Measurements from ENCODE around the gene SRL. TPM values are rescaled to one million over a fixed set of nuclear protein-coding genes. Genes with fewer than 3 reads are reported as not detected.
A peak's percentile ranks its signal among the peaks of the same experiment; 100 is the strongest.

Gene SRL
- polyA plus RNA-seq, 10 donors: 325 to 712 (median 510) TPM

GRCh38 chr16:4203748-4204147 lies 38.1 kb downstream of the SRL start:
- DNase-seq: no peak

- no peak for DNase-seq
Observed at GRCh38 chr16:4202615-4203345, 39.1 kb downstream of the SRL start.

DNA sequence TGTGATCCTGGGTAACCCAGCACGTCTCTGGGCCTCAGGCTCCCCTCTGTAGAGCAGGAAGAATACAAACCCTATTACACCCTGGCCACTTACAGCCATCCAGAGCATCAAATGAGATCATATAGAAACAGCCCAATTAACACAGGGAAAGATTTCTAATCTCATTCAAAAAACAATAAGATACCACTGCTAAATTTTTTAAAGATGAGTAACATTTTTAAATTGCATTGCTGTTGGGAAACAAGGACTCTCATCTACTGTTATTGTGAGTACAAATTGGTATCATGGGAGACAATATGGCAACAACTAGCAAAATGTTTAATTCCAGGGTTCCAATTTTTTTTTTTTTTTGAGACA lies 41.1 kb downstream of the SRL start:
- DNase-seq: no peak

DNA sequence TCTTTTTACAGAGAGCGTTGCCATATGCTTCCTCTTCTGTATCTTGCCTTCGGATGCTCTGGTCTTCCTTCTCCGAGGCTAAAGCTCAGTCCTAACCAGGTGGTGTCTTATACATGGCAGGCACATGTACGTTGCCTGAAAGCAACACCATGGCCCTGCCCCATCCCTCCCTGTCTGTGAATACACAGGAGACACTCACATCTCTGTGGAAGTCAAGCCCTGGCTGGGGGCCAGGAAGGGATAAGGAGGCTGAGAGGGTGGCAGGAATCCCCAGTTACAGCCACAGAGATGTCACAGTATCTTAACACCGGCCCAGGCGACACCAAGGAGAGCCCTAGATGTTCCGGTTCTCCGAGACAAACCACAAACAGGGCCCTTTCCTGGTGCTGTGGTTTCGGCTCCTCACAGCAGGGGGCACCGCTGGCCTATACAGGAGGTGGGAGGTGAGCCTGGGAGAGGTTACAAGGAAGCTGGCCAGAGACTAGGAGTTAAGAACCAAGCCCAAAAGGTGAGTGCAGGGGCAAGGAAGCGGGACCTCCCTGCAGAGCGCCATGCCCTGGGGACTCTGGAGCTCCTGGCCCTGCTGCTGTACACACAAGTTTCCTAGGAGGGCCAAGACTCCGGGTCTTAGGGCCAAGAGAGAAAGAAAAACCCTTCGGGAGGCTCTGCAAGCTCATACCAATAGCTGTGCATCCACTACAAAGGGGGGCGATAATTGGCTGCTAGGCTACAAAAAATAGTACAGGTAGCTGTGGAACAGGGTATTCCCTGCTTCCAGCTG lies 41.7 kb downstream of the SRL start:
- DNase-seq: peak; percentile 48 to 80 (median 61)

- DNase-seq: no peak
Observed at GRCh38 chr16:4198816-4199215, 43.1 kb downstream of the SRL start.

DNA sequence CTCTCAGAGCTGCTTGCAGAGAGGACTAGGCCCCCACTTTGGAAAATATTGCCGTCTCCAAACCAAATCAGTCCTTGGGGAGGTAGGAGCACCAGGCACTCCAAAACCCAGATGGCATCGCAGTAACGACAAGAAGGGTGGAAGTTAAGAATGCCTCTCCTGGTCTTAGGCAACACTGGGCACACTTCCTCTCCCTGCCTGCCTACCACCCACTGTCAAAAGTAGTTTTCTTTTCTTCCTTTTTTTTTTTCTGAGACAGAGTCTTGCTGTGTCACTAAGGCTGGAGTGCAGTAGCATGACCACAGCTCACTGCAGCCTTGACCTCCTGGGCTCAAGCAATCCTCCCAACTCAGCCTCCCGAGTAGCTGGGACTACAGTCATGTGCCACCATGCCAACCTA lies 47.2 kb downstream of the SRL start:
- no peak for DNase-seq

DNA sequence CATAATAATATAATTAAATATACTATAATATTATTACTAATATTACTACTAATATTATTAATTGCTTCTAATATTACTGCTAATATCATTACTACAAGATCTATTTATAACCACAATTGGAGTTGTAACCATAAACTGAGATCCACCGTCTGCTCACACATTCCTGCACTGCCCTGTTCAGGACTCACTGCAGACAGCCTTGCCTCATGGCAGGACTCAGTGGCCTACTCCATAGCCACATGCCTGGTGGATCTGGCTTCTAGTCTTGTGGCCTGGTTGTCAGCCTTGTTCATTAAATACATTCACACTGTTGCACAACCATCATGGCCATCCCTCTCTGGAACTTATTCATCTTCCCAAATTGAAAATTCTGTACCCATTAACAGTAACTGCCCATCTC lies 48.0 kb downstream of the SRL start:
- no peak for DNase-seq

GRCh38 chr16:4192206-4192605 lies 49.7 kb downstream of the SRL start:
- no peak for DNase-seq

DNA sequence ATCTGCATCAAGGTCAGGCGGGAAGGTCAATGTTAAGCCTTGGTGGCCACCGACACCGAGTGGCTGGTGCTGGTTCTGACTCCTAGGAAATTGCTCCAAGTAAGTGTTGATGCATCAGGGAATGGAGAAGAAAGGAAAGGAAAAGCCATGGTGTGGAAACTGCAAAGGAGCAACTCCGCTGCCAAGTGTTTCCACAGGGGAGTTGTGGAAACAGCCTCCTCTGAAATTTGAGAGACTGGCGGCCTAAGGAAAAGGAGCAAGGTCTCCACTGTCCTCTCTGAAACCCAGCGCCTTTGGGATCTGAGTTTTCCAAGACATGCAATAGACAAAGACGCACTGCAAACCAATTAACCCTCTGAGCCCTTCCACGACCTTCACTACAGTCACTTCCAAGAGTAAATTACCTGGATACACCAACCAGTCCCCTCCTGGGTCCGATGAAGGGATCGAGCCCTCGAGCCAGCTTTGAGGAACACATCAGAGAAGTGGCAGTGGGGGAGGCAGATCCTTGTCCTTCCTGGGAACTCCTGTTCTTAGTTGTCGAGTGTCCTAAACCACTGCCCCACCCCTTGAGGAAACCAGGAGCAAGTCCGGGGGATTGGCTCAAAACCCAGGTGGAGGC lies 51.1 kb downstream of the SRL start:
- peak in 2 of 3 donors; percentile 54 to 64 for DNase-seq

GRCh38 chr16:4190086-4190485 lies 51.8 kb downstream of the SRL start:
- no peak for DNase-seq

DNA sequence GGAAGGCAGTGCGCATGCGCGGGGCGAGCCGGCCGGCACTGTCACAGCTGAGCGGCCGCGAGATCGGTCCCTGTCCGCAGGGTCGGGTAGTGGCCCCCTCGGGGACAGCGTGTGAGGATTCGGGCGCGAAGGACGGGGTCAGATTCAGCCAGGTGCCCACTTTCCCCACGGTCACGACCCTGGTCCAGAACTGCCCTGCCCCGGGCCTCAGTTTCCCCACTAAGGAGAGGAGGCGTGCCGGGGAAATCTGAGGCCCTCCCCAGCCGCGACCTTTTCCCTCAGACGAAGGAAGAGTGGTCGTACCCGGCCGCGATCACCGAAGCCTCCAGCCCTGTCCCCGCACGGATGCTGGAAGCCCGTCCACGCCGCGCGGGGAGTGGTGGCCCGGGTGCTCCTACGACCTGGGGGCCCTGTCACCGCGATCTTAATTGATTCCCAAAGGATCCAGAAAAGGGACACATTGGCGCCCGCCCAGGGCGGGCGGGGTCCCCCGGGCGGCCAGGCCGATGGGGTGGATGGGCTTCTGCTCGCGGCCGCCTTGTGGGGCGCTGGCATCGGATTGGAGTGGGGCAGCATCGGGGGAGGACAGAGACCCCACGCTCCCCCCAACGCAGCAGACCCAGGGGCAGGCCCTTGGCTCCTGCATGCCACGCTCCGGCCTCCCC lies 57.7 kb downstream of the SRL start:
- no peak for DNase-seq

GRCh38 chr16:4183237-4184037 lies 58.4 kb downstream of the SRL start:
- peak; percentile 93 to 98 (median 96) for DNase-seq

- DNase-seq: no peak
Observed at GRCh38 chr16:4182581-4183236, 59.2 kb downstream of the SRL start.

DNA sequence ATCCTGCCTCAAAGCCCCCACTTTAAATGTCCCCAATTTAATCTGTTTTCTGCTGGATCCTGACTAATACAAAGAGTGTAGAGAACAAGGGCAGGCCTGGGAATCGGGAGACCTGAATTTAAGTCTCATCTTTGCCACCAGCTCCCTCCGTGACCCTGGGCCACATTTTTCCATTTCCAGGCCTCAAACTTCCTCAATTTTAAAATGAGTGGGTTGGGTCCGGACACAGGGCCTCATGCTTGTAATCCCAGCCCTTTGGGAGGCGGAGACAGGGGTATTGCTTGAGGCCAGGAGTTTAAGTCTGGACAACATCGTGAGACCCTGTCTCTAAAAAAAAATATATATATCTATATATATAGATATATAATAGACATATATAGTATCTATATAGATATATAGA lies 61.4 kb downstream of the SRL start:
- DNase-seq: no peak

- no peak for DNase-seq
Observed at GRCh38 chr16:4179763-4180260, 62.1 kb downstream of the SRL start.

DNA sequence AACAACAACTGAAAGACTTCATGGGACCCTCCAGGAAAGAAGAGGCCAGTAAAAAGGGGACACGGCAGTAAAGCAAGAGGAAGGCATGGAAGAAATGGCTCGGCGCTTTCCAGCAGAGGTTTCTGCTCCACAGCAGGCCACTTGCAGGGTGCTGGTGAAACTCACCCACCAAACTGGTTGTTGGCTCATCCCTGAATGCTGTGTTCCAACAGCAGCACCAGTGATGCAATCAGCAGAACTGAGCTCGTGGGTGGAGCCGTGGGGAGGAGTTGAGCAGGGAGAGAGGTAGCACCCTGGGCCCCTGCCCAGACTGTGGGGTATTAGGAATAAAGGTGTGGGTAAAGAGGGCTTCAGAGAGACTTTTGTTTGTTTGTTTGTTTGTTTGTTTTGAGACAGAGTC lies 62.9 kb downstream of the SRL start:
- DNase-seq: no peak

DNA sequence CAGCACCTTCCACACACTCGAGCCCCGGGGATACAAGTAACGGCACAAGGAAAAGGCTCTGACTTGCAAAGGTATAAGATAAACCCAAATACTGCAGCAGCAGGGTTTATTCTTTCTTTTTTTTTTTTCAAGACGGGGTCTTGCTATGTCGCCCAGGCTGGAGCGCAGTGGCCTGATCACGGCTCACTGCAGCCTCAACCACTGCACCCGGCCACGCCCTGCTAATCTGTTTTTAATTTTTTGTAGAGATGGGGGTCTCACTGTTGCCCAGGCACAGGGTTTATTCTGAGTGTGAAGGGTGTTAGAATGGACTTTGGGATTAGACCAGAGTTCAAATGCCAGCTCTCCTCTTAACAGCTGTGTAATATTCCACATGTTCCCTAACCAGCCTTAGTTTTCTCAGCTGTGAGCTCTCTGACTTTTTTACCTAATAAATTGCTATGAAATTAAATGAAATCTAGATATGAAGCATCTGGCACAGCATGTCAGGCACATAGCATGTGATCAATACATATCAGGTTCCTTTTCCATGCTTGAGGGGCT lies 63.3 kb downstream of the SRL start:
- no peak for DNase-seq

DNA sequence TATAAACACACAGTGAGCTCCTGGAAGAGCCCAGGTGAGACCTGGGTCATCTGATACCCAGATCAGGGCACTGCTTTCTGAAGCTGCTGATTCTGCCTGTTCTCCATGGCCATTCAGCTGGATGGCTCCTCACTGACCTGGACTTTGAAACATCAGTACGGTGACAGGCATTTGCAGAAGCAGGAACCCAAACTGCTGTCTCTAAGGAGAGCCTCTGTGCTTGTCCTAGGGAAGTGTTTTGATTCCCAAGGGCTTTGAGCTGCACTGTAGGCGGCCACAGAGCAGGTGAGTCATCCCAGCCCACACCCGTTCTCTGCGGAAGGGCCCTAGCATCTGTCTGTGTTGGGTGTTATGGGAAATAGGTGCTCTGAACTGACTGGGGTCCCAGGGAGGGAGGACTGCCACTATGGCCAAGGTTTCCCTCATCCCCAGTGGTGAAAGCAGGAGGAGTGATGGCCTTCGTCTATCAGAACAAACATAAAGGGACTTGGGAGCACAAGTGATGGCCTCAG lies 64.9 kb downstream of the SRL start:
- DNase-seq: no peak

DNA sequence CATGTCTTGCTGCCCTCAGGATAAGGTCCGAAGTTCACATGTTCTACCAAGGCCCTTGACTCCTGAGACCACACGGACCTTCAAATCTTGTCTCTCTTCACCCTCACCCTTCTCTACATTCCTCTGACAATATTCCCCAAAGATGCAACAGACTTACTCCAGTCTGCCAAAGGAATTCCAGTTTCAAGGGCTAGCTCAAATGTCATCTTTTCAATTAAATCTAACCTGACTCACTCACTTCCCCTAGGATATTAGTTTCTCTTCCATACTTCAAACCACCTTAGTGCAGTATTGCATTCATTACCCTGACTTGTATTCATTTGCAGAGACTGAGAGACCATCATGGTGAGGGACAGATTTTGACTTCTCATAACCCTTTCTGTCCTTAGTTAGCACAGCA lies 66.0 kb downstream of the SRL start:
- no peak for DNase-seq

DNA sequence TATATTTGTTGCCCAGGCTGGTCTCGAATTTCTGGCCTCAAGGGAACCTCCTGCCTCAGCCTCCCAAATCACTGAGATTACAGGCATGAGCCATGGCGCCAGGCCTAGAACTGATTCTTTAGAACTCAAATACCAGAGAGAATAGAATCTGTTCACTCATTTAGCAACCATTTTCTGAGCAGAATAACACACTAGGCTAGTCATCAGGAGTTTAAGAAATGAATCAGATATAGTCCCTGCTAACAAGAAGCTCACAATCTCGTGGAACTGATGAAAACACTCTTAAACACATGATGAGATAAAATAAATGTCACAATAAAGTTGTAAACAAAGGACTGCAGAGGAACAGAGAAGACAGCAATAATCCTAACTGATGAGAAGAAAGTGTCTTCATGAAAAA lies 69.8 kb downstream of the SRL start:
- peak in 1 of 3 donors; percentile 45 for DNase-seq
